Hematopoietic multipotent progenitor cell treated with erythropoietin and hydrocortisone succinate and interleukin-3 and kit ligand, for 4 days (in vitro differentiated cells): ENCODE results near the gene CYP26B1.

ENCODE experiments used
- DNase-seq: peaks from one replicate; pipeline ENCODE4 v3.0.0-alpha.2; 2015

Gene CYP26B1

GRCh38 chr2:72147303-72147971 lies at the start of gene CYP26B1:
Gene CYP26B1, minus strand, starts transcription at chr2:72147862. Its CDS starts 28 bp downstream, at chr2:72147834.
- DNase-seq = no peak

DNA sequence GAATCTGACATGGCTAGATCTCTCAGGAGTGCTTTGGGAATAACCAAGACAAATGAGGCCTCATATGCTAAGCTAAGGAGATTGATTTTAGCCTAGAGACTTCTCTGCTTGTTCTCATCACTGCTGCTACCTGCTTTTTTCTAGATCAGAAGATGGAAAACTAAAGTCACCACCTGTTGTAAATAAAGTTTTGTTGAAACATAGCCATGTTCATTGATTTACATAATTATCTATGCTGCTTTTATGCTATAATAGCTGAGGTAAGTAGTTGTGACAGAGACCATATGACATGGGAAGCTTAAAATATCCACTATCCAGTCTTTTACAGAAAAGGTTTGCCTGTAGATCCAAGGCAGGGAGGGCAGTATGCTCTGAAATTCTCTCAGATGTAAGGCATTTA lies 46.1 kb upstream of the CYP26B1 start:
- no peak for DNase-seq

- no peak for DNase-seq
Measured at GRCh38 chr2:72191441-72191840, 43.8 kb upstream of the CYP26B1 start.

- DNase-seq = no peak
Measured at GRCh38 chr2:72185206-72185605, 37.5 kb upstream of the CYP26B1 start.

GRCh38 chr2:72183466-72183865 lies 35.8 kb upstream of the CYP26B1 start:
- DNase-seq = no peak

DNA sequence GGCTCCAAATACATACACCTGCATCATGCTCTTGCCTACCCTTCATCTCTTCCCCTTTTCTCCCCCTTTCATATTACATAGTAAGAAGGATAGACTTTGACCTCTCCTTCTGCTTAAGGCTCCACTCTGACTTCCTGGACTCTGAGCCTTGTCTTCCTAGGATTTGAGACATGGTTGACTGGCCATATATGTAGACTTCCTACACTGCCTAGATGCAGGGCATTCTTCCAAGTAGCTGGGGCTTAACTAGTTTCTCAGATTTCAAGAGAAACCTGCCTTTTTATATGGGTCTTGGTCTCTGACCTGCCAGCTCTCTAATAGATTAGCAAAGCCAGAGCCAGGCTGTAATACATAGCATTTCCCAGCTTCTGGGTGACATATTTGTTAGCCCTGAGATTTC lies 35.4 kb upstream of the CYP26B1 start:
- DNase-seq = no peak

- no peak for DNase-seq
Measured at GRCh38 chr2:72182547-72182946, 34.9 kb upstream of the CYP26B1 start.

- DNase-seq = no peak
Measured at GRCh38 chr2:72181616-72182015, 34.0 kb upstream of the CYP26B1 start.

DNA sequence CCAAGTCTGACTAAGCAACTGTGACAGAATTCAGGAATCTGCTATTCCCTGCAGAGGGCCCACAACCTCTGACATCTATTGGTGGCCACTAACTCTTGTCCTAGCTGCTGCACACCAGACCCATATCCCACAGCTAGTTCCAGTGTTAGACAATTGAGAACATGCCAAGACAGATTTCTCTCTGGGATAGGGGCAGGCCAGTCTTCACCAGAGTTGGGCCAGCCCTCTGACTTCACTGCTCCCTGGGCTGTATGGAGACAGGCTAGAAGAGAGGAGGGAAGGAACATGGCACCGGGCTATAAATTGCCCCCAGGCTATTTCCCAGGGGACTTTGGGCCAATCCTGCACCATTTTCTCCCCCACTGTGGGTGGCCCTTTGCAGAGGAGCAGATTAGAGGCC lies 32.7 kb upstream of the CYP26B1 start:
- no peak for DNase-seq

DNA sequence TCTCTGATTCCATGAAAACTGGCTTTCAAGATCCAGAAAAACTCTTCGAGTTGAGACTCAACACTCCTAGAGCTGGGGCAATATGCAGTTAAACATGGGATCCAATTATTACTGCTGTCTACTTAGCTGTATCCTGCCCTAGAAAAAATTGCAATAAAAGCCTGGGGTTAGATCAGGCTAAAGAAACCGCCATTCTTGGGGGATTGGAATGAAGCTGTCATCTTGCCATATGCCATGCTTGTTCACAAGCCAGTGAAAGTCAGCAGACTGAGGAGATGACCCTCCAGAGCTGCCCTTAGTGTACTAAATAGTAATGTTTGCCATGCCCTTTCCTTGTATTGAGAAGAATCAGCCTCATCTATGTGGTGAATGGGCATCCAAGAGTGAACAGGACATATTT lies 30.9 kb upstream of the CYP26B1 start:
- no peak for DNase-seq

- no peak for DNase-seq
Measured at GRCh38 chr2:72176281-72176680, 28.6 kb upstream of the CYP26B1 start.

DNA sequence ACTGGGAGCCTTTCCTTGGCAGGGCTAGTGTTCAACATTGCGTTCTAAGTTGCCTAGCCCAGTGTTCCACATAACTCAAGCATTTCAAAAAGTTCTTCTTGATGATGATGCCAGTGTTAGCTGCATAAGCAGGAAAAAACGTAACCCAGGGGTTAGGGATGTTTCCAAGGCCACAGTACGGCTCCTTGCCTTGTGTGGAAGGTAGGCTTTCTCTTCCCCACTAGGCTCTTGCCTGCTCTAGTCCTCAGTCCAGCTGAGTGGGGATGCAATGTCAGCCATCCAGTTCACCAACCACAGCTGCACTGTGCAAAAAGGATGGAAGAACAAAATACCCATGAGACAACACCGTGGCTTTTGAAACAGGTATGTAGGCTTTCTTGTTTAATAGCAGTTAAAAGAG lies 28.0 kb upstream of the CYP26B1 start:
- DNase-seq = no peak

DNA sequence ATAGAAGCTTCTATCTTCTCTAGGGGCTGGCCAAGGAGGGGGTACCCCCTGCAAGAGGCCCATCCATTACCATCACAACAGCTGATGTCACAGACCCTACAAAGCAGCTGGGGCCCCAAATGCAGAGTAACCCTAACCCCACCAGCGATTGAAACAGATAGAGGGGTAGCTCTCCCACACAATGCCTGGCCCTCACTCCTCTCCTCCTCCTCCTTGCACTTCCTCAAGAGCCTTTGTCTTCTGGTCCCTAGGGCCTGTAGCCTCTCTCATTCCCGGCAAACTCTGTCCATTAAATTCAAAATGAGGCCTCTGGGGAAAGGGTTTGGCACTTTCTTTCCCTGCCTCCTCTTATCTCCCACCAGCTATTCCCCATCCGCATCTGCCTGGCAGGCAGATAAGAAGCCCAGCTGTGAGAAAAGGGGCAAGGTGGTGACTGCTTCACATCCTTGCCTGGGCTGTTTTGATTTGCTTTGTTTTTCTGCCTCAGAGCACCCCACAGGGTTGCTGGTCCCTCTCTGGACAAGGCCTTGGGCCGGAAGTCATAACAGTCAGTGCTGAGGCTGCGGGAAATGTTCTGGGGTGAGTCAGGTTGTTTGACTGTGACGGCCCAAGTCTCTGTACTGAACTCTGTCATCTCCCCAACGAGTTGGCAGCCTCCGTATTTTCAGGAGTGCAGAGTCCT lies 26.1 kb upstream of the CYP26B1 start:
- DNase-seq = peak; percentile 4

DNA sequence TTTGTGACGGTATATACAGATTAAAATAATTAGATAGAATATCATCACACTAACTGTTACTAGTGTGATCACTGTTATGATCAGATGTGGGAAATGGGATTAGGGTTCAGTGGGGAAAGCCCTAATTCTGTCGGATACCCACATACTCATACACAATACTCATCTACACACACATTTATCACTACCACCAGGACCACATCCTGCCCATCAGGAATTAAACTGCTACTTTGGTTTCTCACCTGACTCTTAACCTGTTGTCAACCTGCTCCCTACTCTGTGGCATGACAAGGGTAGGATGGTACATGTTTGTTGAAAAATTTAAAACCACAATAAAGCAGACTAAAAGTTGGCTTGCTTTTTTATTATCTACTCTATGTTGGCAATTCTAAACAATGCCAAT lies 24.8 kb upstream of the CYP26B1 start:
- DNase-seq = no peak

GRCh38 chr2:72166279-72166678 lies 18.6 kb upstream of the CYP26B1 start:
- no peak for DNase-seq

GRCh38 chr2:72165792-72166191 lies 18.1 kb upstream of the CYP26B1 start:
- no peak for DNase-seq

- no peak for DNase-seq
Measured at GRCh38 chr2:72162574-72162973, 14.9 kb upstream of the CYP26B1 start.

DNA sequence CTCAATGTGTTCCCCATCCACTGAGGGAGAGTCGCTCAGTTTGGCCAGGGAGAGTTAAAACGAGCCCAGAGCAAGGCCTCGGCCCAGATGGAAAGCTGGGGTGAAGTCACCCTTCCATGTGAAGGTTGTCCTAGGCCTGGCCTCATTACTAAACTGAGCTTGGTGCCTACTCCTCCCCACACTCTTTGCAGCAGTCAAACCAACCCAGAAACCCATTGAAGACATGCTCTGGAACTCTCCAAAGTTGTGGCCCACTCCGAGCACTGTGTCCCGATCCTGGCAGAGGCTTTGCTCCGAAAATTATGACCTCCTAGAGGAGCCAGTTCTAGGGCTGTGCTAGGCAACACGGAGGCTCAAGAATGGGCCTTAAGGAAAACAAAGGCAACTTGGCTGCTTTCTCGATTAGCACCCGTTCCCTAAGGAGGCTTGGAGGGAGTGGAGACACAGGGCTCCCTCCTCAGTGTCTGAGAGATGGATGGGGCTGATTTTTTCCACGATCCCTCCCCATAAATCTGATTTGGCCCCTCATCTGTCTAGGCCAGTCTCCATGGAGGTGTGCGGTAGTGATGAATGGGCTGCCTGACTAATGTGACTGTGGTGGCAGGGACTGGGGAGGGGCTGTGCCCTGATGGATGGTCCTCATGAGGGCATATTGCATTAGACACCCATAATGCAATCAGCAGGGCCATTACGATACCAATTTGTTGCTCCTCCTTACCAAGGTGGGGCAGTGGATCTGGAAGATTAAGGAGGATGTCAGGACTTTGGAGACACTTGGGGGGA lies 11.7 kb upstream of the CYP26B1 start:
- DNase-seq = no peak

GRCh38 chr2:72157871-72158771 lies 10.5 kb upstream of the CYP26B1 start:
- no peak for DNase-seq

DNA sequence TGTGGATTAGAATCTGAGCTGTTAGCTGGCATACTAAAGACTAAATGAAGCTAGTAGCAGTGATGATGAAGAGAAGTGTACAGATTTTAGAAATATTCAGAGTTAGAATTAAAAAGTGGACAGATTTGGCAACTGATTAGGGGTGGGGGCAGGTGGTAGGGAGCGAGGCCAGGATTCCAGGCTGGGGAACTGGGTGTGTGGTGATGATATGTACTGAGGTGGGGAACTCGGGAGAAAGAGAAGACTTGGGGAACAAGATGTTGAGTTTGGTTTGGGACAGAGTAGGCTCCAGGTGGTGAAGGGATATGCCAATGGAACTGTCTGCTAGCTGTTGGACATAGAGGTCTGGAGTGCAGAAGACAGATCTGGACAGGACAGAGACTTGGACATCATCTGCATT lies 9.2 kb upstream of the CYP26B1 start:
- no peak for DNase-seq

- no peak for DNase-seq
Measured at GRCh38 chr2:72155737-72156136, 8.1 kb upstream of the CYP26B1 start.

GRCh38 chr2:72155151-72155550 lies 7.5 kb upstream of the CYP26B1 start:
- DNase-seq = no peak

GRCh38 chr2:72154386-72154975 lies 6.8 kb upstream of the CYP26B1 start:
- DNase-seq = no peak
